ENCODE results near the gene GALNT12. TPM values are rescaled to one million over a fixed set of nuclear protein-coding genes. Genes with fewer than 3 reads are reported as not detected.

Gene GALNT12
- total RNA-seq, 1 donor from 2014 or later: 2.5 TPM

DNA sequence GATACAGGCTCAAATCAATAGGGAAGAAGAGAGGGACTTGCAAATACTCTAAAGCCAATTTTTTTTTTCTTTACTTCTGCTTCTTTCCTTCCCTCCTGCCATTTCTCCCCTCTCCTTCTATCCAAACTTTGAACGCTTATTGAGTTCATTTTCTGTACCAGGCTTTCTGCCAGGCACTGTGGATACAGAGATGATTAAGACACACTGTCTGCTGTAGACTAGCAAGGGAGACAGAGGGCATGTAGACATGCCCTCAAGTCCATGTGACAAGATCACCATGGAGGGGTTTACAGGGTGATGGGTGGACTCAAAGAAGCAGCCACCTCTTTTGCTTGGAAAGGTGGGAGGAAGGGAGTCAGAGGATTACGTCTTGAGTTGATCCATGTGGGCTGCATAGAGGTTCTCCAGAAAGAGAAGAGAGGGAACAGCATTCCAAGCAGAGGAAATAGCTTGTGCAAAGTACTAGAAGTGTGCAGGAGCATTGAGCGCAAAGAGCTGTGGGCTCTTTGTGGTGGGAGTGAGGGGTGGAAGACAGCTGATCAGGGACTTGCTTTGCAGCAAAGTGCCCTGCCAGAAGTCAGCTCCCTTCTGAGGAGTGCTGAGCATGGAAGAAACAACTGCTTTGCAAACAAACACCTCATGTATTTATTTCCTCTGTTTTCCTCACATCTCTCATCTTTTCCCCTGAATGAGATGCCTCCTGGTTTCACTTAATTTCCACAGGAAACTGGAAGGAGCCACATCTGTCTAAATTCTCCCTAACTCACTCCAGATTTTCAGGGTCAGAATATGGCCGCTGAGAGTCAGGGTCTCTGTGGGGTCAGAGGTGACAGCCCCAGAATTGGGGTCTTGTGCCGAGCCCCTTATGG lies 71.9 kb downstream of the GALNT12 start:
- DNase-seq (ENCODE audit: low spot score): no peak
- intact Hi-C loops (cut with micrococcal nuclease): no loop called here
- H3K4me3 Mint-ChIP-seq: no peak overlapping the region
- H3K27ac Mint-ChIP-seq: no peak overlapping the region
- no peaks in the 10 kb centered on the region for H3K36me3 Mint-ChIP-seq (ENCODE audit: low read depth)
- H3K4me1 Mint-ChIP-seq (ENCODE audit: low read depth): no peaks in the 10 kb centered on the region
- H3K9me3 Mint-ChIP-seq: no peaks in the 10 kb centered on the region
- H3K27me3 Mint-ChIP-seq (ENCODE audit: insufficient read depth): peaks cover 16% of the 10 kb centered on the region

GRCh38 chr9:98879963-98880310 lies 72.5 kb downstream of the GALNT12 start:
- no peak overlapping the region for H3K27ac Mint-ChIP-seq
- H3K27me3 Mint-ChIP-seq (ENCODE audit: insufficient read depth): peaks cover 20% of the 10 kb centered on the region
- H3K36me3 Mint-ChIP-seq (ENCODE audit: low read depth): no peaks in the 10 kb centered on the region
- no peak overlapping the region for H3K4me3 Mint-ChIP-seq
- DNase-seq (ENCODE audit: low spot score): no peak
- intact Hi-C loops (cut with micrococcal nuclease): no loop called here
- H3K9me3 Mint-ChIP-seq: no peaks in the 10 kb centered on the region
- no peaks in the 10 kb centered on the region for H3K4me1 Mint-ChIP-seq (ENCODE audit: low read depth)

DNA sequence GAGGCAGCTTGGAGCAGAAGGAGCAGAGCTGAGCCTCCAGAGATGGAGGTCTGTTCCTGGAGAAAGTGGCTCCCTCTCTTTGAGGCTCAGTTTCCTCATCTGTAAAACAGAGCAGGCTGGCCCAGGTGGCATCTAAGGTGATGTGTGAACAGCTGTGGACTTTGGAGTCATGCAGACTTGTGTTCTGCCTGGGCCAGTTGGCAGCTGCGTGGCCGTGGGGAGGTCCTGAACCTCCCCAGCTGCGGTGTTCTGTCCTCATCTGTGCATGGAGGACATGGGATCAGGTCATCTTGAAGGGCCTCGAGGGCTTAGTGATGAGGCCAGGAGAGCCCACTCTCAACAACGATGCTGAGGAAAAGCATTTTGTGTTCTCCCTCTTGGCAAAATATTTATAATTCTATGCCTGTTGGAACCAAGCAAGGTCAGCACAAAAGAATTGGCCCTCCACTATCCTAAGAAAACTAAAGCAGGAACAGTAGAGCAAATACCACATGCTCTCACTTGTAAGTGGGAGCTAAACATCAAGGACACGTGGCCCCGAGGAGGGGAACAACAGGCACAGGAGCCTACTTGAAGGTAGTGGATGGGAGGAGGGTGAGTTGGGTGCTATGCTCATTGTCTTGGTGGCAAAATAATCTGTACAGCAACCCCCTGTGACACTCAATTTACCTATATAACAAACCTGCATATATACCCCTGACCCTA lies 73.0 kb downstream of the GALNT12 start:
- peaks cover 20% of the 10 kb centered on the region for H3K27me3 Mint-ChIP-seq (ENCODE audit: insufficient read depth)
- DNase-seq (ENCODE audit: low spot score): no peak
- H3K27ac Mint-ChIP-seq: no peak overlapping the region
- intact Hi-C loops (cut with micrococcal nuclease): no loop called here
- H3K9me3 Mint-ChIP-seq: no peaks in the 10 kb centered on the region
- no peaks in the 10 kb centered on the region for H3K36me3 Mint-ChIP-seq (ENCODE audit: low read depth)
- H3K4me3 Mint-ChIP-seq: no peak overlapping the region
- H3K4me1 Mint-ChIP-seq (ENCODE audit: low read depth): no peaks in the 10 kb centered on the region

DNA sequence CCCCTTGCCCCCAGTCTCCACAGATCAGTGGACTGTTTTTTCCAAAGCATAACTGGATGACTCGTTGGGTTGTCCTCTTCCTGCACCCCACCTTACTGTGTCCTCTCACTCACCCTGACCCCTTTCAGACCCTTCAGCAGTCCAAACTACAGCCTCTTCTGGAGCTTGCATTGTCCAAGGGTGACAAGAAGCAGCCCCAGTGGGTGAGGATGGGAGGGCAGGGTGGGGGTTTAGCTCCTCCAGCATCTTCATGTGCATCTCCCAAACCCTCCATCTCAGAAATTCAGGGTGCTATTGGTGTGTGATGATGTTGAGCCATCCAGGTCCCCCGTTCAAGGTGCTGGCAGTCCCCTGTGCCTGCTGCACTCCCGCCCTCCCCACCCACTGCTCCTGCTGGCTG lies 73.9 kb downstream of the GALNT12 start:
- Mint-ChIP-seq H3K36me3 (ENCODE audit: low read depth) (no peaks in the 10 kb centered on the region), H3K4me3 (no peak overlapping the region), H3K27ac (no peak overlapping the region), H3K27me3 (ENCODE audit: insufficient read depth) (peaks cover 20% of the 10 kb centered on the region), H3K4me1 (ENCODE audit: low read depth) (no peaks in the 10 kb centered on the region), H3K9me3 (no peaks in the 10 kb centered on the region)
- no peak for DNase-seq (ENCODE audit: low spot score)
- intact Hi-C loops (cut with micrococcal nuclease): no loop called here

DNA sequence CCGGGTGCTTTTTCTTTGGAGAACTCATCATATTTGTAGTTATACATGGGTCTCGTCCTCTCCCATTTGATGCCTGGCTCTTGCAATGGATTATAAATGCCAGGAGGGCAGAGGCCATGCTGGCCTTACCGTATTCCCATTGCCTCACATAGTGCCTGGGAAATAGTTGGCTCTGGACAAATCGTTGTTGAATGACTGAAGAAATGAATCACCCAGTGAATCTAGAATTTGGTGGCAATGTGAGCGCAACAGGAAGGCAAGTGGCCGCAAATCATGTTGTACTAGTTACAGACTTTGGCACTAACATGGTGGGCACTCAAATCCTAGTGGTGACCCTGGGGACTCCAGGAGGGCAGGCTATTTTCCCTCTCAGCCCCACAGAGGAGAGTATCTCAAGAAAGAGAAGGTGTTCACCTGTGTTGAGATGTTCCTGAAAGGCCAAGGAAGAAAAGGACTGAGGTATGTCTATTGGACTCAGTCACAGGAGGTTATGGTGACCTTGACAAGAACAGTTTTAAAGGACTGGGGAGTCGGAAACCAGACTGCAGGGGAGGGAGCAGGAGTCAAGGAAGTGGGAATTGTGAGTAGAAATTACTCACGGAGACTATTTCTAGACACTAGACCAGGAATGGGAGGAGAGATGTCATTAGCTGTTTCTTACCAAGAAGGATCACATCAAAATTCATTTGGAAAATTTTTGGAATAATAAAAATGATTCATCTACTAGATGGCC lies 74.5 kb downstream of the GALNT12 start:
- Mint-ChIP-seq H3K36me3 (ENCODE audit: low read depth) (no peaks in the 10 kb centered on the region), H3K9me3 (no peaks in the 10 kb centered on the region), H3K4me3 (no peak overlapping the region), H3K4me1 (ENCODE audit: low read depth) (no peaks in the 10 kb centered on the region), H3K27ac (no peak overlapping the region), H3K27me3 (ENCODE audit: insufficient read depth) (peaks cover 24% of the 10 kb centered on the region)
- DNase-seq (ENCODE audit: low spot score): no peak
- intact Hi-C loops (cut with micrococcal nuclease): no loop called here

DNA sequence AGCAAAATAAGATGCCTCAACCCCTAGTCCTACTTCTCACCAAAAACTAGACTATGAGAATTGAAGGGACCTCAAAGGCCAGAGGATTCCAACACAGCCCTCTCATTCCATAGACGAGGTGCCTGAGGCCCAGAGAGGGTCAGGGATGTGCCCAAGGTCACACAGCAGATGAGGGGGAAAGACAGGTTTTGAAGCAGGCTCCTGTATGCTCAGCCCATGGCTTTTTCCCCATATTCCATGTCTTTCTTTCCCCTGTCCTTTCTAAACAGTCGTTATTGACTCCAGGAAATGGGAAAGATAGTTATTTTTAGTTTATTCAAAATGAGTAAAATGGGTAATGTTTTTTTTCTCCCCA lies 75.1 kb downstream of the GALNT12 start:
- Mint-ChIP-seq H3K36me3 (ENCODE audit: low read depth) (no peaks in the 10 kb centered on the region), H3K27me3 (ENCODE audit: insufficient read depth) (peaks cover 27% of the 10 kb centered on the region), H3K4me1 (ENCODE audit: low read depth) (no peaks in the 10 kb centered on the region), H3K9me3 (no peaks in the 10 kb centered on the region), H3K27ac (no peak overlapping the region), H3K4me3 (no peak overlapping the region)
- DNase-seq (ENCODE audit: low spot score): no peak
- intact Hi-C loops (cut with micrococcal nuclease): no loop called here

- Mint-ChIP-seq H3K4me3 (no peak overlapping the region), H3K27ac (no peak overlapping the region), H3K4me1 (ENCODE audit: low read depth) (no peaks in the 10 kb centered on the region), H3K9me3 (no peaks in the 10 kb centered on the region), H3K27me3 (ENCODE audit: insufficient read depth) (peaks cover 27% of the 10 kb centered on the region), H3K36me3 (ENCODE audit: low read depth) (no peaks in the 10 kb centered on the region)
- no peak for DNase-seq (ENCODE audit: low spot score)
- intact Hi-C loops (cut with micrococcal nuclease): no loop called here
These were observed 75.8 kb downstream of the GALNT12 start for GRCh38 chr9:98883276-98883675.

GRCh38 chr9:98884849-98885248 lies 77.4 kb downstream of the GALNT12 start:
- H3K36me3 Mint-ChIP-seq (ENCODE audit: low read depth): no peaks in the 10 kb centered on the region
- H3K27ac Mint-ChIP-seq: no peak overlapping the region
- H3K4me1 Mint-ChIP-seq (ENCODE audit: low read depth): no peaks in the 10 kb centered on the region
- intact Hi-C loops (cut with micrococcal nuclease): no loop called here
- H3K27me3 Mint-ChIP-seq (ENCODE audit: insufficient read depth): peaks cover 27% of the 10 kb centered on the region
- H3K9me3 Mint-ChIP-seq: no peaks in the 10 kb centered on the region
- DNase-seq (ENCODE audit: low spot score): no peak
- no peak overlapping the region for H3K4me3 Mint-ChIP-seq

GRCh38 chr9:98885575-98886295 lies 78.3 kb downstream of the GALNT12 start:
- Mint-ChIP-seq H3K9me3 (no peaks in the 10 kb centered on the region), H3K27ac (no peak overlapping the region)

GRCh38 chr9:98886691-98887229 lies 79.3 kb downstream of the GALNT12 start:
- no peaks in the 10 kb centered on the region for H3K4me1 Mint-ChIP-seq (ENCODE audit: low read depth)
- DNase-seq (ENCODE audit: low spot score): no peak
- H3K27me3 Mint-ChIP-seq (ENCODE audit: insufficient read depth): peaks cover 34% of the 10 kb centered on the region
- H3K27ac Mint-ChIP-seq: no peak overlapping the region
- H3K9me3 Mint-ChIP-seq: no peaks in the 10 kb centered on the region
- H3K36me3 Mint-ChIP-seq (ENCODE audit: low read depth): no peaks in the 10 kb centered on the region
- intact Hi-C loops (cut with micrococcal nuclease): no loop called here
- H3K4me3 Mint-ChIP-seq: no peak overlapping the region

More at GRCh38 chr9:98885575-98886295, 78.3 kb downstream of the GALNT12 start:
- Mint-ChIP-seq H3K4me3 (no peak overlapping the region), H3K36me3 (ENCODE audit: low read depth) (no peaks in the 10 kb centered on the region), H3K4me1 (ENCODE audit: low read depth) (no peaks in the 10 kb centered on the region), H3K27me3 (ENCODE audit: insufficient read depth) (peaks cover 33% of the 10 kb centered on the region)
- DNase-seq (ENCODE audit: low spot score): no peak
- intact Hi-C loops (cut with micrococcal nuclease): no loop called here

DNA sequence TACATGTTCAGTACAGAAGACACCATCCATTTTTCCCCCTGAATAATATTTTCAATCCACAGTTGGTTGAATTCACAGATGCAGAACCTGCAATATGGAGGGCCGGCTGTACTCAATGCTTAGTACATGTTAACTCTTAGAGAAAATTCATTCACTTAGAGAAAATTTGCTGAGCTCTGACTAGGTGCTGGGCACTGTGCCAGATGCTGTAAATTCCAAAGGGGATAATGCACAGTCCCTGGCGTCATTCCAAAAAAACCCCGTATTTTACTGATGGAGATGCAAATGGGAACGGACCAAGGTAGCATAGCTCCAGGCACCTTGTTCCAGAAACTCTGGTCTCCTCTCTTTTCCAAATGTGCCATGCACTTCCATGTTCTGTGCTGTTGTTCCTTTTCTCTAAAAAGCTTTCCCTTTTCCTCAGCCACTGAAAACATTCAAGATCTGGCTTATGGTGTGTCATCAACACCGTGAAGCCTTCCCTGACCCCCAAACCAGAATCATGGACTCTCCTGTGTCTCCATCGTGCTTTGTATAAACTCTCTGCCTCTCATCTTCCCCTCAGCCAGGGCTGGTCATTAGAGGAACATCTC lies 80.5 kb downstream of the GALNT12 start:
- H3K36me3 Mint-ChIP-seq (ENCODE audit: low read depth): no peaks in the 10 kb centered on the region
- no peak for DNase-seq (ENCODE audit: low spot score)
- intact Hi-C loops (cut with micrococcal nuclease): no loop called here
- H3K9me3 Mint-ChIP-seq: no peaks in the 10 kb centered on the region
- peaks cover 37% of the 10 kb centered on the region for H3K27me3 Mint-ChIP-seq (ENCODE audit: insufficient read depth)
- no peak overlapping the region for H3K27ac Mint-ChIP-seq
- H3K4me3 Mint-ChIP-seq: no peak overlapping the region
- no peaks in the 10 kb centered on the region for H3K4me1 Mint-ChIP-seq (ENCODE audit: low read depth)

DNA sequence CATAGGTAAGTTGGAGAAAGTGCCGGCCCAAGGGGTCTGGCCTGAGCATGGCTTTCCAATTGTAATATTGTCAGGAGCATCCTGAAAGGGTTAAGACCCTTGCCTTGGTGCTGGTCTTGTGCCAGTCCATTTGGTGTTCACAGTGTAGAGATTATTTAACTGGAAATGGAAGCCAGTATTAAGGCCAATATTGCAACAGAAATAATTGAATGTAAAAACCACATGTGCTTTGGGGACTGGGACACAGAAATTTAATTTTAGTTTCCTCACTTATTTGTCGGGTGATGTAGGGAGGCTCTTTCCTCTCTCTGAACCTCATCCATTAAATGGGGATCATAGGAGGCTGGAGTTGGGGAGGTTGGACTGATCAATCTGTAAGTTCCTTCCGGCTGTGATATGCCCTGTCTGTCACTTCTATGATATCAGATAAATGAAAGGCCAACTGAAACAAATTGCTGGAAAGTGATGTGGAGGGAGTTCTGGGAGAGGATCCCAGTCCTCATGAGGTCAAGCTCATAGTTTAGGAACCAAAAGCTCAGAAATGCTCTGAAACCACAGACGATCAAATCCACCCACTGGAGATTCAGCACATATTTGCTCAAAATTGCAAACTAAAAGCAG lies 81.4 kb downstream of the GALNT12 start:
- no peak for DNase-seq (ENCODE audit: low spot score)
- Mint-ChIP-seq H3K36me3 (ENCODE audit: low read depth) (no peaks in the 10 kb centered on the region), H3K27me3 (ENCODE audit: insufficient read depth) (peaks cover 31% of the 10 kb centered on the region), H3K4me1 (ENCODE audit: low read depth) (no peaks in the 10 kb centered on the region), H3K27ac (no peak overlapping the region), H3K4me3 (no peak overlapping the region), H3K9me3 (no peaks in the 10 kb centered on the region)
- intact Hi-C loops (cut with micrococcal nuclease): no loop called here
